ES-I3 (cell line): ENCODE data around the gene GGT7.
"Not testable (repeated sequence)": the region's sequence is repeated elsewhere in the genome, so short reads cannot be mapped to it uniquely, and the experiment has no call there.

Experiments used
- H3K36me3 ChIP-seq: 2 replicates; pipeline ENCODE4 v1.6.1; 2013; ENCODE audit warnings: mild to moderate bottlenecking, low read length, control low read depth, moderate library complexity; ENCODE audit not compliant: insufficient read depth
- H3K4me1 ChIP-seq: 2 replicates; pipeline ENCODE4 v1.6.1; 2013; ENCODE audit warnings: mild to moderate bottlenecking, control low read depth, low read length; ENCODE audit not compliant: insufficient read depth
- H3K9ac ChIP-seq: 2 replicates; pipeline ENCODE4 v1.6.1; 2013; ENCODE audit warnings: low read depth, mild to moderate bottlenecking, low read length, moderate library complexity
- H3K9me3 ChIP-seq: 2 replicates; pipeline ENCODE4 v1.6.1; 2013; ENCODE audit warnings: mild to moderate bottlenecking, low read length, moderate library complexity; ENCODE audit not compliant: control insufficient read depth, insufficient read depth

The GGT7 gene

DNA sequence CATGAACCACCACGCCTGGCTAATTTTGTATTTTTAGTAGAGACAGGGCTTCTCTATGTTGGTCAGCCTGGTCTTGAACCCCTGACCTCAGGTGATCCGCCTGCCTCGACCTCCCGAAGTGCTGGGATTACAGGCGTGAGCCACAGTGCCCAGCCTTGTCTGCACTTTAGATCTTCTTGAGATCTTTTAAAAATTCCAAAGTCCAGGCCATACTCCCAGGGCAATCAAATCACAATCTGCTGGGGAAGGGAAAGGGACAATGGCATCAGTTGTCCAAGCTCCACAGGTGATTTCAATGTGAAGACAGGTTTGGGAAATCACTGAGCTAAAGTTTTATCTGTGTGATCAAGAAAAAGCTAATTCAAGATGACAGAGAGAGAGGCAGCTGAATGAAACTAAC lies 64.1 kb downstream of the GGT7 start:
- Histone ChIP-seq H3K9me3 (no peaks in the 10 kb centered on the region), H3K36me3 (no peaks in the 10 kb centered on the region), H3K4me1 (no peaks in the 10 kb centered on the region), H3K9ac (no peak overlapping the region)

DNA sequence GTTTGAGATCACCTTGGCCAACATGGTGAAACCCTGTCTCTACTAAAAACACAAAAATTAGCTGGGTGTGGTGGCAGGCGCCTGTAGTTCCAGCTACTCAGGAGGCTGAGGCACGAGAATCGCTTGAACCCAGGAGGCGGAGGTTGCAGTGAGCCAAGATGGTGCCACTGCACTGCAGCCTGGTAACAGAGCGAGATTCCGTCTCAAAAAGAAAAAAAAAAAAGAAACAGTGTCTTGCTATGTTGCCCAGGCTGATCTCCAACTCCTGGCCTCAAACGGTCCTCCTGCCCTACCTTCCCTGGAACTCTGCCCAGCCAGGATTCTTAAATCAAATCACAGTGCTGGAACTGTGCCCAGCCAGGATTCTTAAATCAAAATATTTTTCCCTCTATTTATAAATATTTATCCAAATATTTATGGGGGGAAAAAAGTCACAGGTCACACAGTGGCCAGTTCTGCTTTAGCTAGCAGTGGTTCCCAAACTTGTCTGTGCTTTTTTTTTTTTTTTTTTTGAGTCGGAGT lies 64.7 kb downstream of the GGT7 start:
- not testable (repeated sequence) for H3K9ac ChIP-seq, H3K4me1 ChIP-seq, H3K9me3 ChIP-seq, H3K36me3 ChIP-seq

DNA sequence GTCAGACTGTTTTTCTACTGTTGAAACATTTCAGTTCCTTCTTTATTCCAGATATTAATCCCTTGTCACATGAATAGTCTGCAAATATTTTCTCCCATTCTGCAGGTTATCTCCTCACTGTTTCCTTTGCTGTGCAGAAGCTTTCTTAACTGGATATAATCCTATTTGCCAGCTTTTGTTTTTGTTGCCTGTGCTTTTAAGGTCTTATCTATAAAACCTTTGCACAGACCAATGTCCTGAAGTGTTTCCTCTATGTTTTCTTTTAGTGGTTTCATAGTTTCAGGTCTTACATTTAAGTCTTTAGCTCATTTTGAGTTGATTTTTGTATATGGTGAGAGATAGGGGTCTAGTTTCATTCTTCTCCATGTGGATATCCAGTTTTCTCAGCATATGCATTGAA lies 66.4 kb downstream of the GGT7 start:
- no peaks in the 10 kb centered on the region for H3K36me3 ChIP-seq
- H3K9me3 ChIP-seq, result no peaks in the 10 kb centered on the region
- no peak overlapping the region for H3K9ac ChIP-seq
- H3K4me1 ChIP-seq, result no peaks in the 10 kb centered on the region

DNA sequence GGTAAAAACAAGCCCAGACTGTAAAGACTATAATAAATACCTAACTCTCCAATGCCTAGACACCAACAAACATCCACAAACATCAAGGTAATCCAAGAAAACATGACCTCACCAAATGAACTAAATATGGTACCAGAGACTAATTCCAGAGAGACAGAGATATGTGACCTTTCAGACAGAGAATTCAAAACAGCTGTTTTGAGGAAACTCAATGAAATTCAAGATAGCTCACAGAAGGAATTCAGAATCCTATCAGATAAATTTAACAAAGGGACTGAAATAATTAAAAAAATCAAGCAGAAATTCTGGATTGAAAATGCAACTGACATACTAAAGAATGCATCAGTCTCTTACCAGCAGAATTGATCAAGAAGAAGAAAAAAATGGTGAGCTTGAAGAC lies 73.8 kb downstream of the GGT7 start:
- no peaks in the 10 kb centered on the region for H3K4me1 ChIP-seq
- no peak overlapping the region for H3K9ac ChIP-seq
- H3K9me3 ChIP-seq, result no peaks in the 10 kb centered on the region
- H3K36me3 ChIP-seq, result no peaks in the 10 kb centered on the region

DNA sequence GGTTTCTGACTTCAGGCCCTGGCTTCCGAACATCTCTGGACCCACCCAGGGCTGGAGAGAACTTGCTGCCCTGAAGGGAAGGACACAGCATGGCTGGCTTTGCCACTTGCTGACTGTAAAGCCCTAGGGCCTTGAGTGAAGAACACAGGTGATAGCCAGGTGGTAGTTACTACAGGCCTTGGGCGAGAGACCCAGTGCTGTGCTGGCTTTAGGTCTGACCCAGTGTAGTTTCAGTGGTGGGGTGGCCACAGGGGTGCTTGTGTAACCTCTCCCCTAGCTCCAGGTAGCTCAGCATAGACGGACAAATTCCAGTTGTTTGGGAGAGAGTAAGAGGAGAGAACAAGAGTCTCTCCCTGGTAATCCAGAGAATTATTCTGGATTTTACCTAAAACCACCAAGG lies 74.3 kb downstream of the GGT7 start:
- H3K36me3 ChIP-seq, result no peaks in the 10 kb centered on the region
- no peak overlapping the region for H3K9ac ChIP-seq
- H3K4me1 ChIP-seq, result no peaks in the 10 kb centered on the region
- no peaks in the 10 kb centered on the region for H3K9me3 ChIP-seq

DNA sequence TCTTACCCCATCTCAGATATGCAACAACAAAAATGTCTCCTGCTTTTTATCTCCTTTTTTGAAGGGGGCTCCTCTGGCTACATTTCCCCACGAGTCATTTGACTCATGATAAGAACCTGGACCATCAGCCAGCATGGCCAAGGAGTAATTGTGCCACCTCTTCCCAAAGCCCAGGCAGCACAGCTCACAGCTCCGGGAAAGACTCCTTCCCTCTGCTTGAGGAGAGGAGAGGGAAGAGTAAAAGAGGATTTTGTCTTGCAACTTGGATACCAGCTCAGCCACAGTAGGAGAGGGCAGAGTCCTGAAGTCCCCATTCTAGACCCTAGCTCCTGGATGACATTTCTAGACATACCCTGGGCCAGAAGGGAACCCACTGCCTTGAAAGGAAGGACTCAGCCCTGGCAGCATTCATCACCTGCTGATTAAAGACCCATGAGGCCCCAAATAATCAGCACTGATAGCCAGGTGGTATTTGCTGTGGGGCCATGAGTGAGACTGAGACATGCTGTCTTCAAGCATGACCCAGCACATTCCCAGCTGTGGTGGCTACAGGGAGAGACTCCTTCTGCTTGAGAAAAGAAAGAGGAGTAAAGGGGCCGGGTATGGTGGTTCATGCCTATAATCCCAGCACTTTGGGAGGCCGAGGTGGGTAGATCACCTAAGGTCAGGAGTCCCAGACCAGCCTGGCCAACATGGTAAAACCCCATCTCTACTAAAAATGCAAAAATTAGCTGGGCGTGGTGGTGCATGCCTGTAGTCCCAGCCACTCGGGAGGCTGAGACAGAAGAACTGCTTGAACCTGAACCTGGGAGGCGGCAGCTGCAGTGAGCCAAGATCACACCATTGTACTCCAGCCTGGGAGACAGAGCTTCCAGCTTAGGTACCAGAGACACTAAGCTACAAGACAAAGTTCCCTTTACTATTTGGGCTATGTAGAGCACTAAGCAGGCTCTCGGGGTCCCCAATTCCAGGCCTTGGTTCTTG lies 75.4 kb downstream of the GGT7 start:
- no peaks in the 10 kb centered on the region for H3K4me1 ChIP-seq
- no peaks in the 10 kb centered on the region for H3K36me3 ChIP-seq
- no peak overlapping the region for H3K9ac ChIP-seq
- no peaks in the 10 kb centered on the region for H3K9me3 ChIP-seq
